22Rv1 (cell line): ENCODE measurements around the gene UPK1A.

Experiments
- ZFX ChIP-seq: fragments of 450-650 bp; IDR thresholded peaks from 2 replicates; pipeline ENCODE4 v1.6.1; 2017; ENCODE audit warnings: antibody characterized with exemption, borderline replicate concordance
- TF ChIP-seq, protein P1 (sequence below): fragments of 450-650 bp; IDR thresholded peaks from 2 replicates; pipeline ENCODE4 v1.5.1; 2017; ENCODE audit warnings: mild to moderate bottlenecking

- TF ChIP-seq, protein P1, sequence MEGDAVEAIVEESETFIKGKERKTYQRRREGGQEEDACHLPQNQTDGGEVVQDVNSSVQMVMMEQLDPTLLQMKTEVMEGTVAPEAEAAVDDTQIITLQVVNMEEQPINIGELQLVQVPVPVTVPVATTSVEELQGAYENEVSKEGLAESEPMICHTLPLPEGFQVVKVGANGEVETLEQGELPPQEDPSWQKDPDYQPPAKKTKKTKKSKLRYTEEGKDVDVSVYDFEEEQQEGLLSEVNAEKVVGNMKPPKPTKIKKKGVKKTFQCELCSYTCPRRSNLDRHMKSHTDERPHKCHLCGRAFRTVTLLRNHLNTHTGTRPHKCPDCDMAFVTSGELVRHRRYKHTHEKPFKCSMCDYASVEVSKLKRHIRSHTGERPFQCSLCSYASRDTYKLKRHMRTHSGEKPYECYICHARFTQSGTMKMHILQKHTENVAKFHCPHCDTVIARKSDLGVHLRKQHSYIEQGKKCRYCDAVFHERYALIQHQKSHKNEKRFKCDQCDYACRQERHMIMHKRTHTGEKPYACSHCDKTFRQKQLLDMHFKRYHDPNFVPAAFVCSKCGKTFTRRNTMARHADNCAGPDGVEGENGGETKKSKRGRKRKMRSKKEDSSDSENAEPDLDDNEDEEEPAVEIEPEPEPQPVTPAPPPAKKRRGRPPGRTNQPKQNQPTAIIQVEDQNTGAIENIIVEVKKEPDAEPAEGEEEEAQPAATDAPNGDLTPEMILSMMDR: peak; percentile 97
- no peak for TF ChIP-seq ZFX
Observed at GRCh38 chr19:35716801-35717664, 50.7 kb downstream of the UPK1A start.
